T-cell (primary cell): ENCODE data around the gene SPATC1L. TPM values are rescaled to one million over a fixed set of nuclear protein-coding genes. Genes with fewer than 3 reads are reported as not detected.
"Not testable (repeated sequence)": the region's sequence is repeated elsewhere in the genome, so short reads cannot be mapped to it uniquely, and the experiment has no call there.

Experiments
- ATAC-seq, 4 experiments: fragments of 200-7000 bp in 3 of 4; fragments of 150-1000 bp in 1 of 4; cut with Tn5 transposase; replicated peaks in 1 of 4; 1 replicate in 3 of 4; 2 replicates in 1 of 4; pipeline ENCODE4 v1.10.0; 2021; ENCODE audit warnings: moderate library complexity in 3 of 4, mild to moderate bottlenecking in 2 of 4, moderate number of reproducible peaks in 1 of 4
- CTCF ChIA-PET, 2 donors: fragments of 300-600 bp; sonication (Branson Sonifier 250); formaldehyde crosslinking; loops; one replicate each; lab custom pipeline; 2022; ENCODE audit warnings: antibody characterized with exemption in 2 of 2; lab: Charles Lee
- POLR2A ChIA-PET, 2 donors: fragments of 300-600 bp; sonication (Branson Sonifier 250); formaldehyde crosslinking; loops; one replicate each; lab custom pipeline; 2022; ENCODE audit warnings: antibody characterized with exemption in 2 of 2; lab: Charles Lee
- DNase-seq, 35 experiments: peaks; one replicate each; pipeline versions ENCODE4 v3.0.0 to v3.0.0-alpha.2; 2013 to 2023
- H3K27ac ChIP-seq: one replicate; pipeline ENCODE4 v1.5.1; 2013; ENCODE audit warnings: low read length
- H3K27me3 ChIP-seq, 2 experiments: replicated peaks in 1 of 2; 1 replicate in 1 of 2; 2 replicates in 1 of 2; pipeline versions ENCODE4 v1.6.1 to v1.7.0; 2013; ENCODE audit warnings: low read length in 1 of 2, mixed read lengths in 1 of 2; ENCODE audit not compliant: control insufficient read depth in 2 of 2, insufficient read depth in 2 of 2; ENCODE audit errors: extremely low read depth in 1 of 2
- H3K36me3 ChIP-seq, 2 donors: 1 replicate in 1 of 2; 2 replicates in 1 of 2; pipeline versions ENCODE4 v1.6.1 to v1.7.0; 2013; ENCODE audit warnings: low read length in 1 of 2; ENCODE audit not compliant: control insufficient read depth in 2 of 2, insufficient read depth in 1 of 2; ENCODE audit errors: extremely low read depth in 1 of 2
- H3K4me1 ChIP-seq, 2 experiments: 1 replicate in 1 of 2; 2 replicates in 1 of 2; pipeline versions ENCODE4 v1.6.1 to v1.7.0; 2013; ENCODE audit warnings: low read length in 2 of 2, mixed read lengths in 1 of 2; ENCODE audit not compliant: insufficient read depth in 2 of 2, control insufficient read depth in 1 of 2; ENCODE audit errors: extremely low read depth in 1 of 2
- H3K4me3 ChIP-seq, 2 donors: 1 replicate in 1 of 2; 2 replicates in 1 of 2; pipeline versions ENCODE4 v1.5.1 to v1.7.0; 2013; ENCODE audit warnings: mild to moderate bottlenecking in 2 of 2, low read length in 1 of 2, moderate library complexity in 1 of 2; ENCODE audit not compliant: control insufficient read depth in 1 of 2; ENCODE audit errors: extremely low read depth in 1 of 2
- H3K9me3 ChIP-seq: 2 replicates; pipeline ENCODE4 v1.7.0; 2013
- H3K27ac Mint-ChIP-seq, 2 donors: one replicate each; pipeline ENCODE4 v1.8.0; 2020 to 2021; ENCODE audit warnings: mild to moderate bottlenecking in 2 of 2, mixed read lengths in 2 of 2
- H3K27me3 Mint-ChIP-seq, 2 donors: one replicate each; pipeline ENCODE4 v1.8.0; 2021 to 2022; ENCODE audit warnings: mixed read lengths in 2 of 2
- H3K36me3 Mint-ChIP-seq: one replicate; pipeline ENCODE4 v1.8.0; 2021; ENCODE audit warnings: mixed read lengths
- H3K4me1 Mint-ChIP-seq, 3 donors: one replicate each; pipeline ENCODE4 v1.8.0; 2020 to 2022; ENCODE audit warnings: mixed read lengths in 3 of 3, mild to moderate bottlenecking in 1 of 3
- H3K4me3 Mint-ChIP-seq, 3 donors: one replicate each; pipeline ENCODE4 v1.8.0; 2020 to 2022; ENCODE audit warnings: mild to moderate bottlenecking in 3 of 3, mixed read lengths in 3 of 3, moderate library complexity in 3 of 3
- H3K9me3 Mint-ChIP-seq, 3 donors: one replicate each; pipeline ENCODE4 v1.8.0; 2020 to 2022; ENCODE audit warnings: mixed read lengths in 3 of 3
- whole genome bisulfite sequencing: methylation state at CpG from one replicate; pipeline ENCODE4 v1.1.5; 2013; ENCODE audit warnings: missing lambda C conversion rate; ENCODE audit not compliant: insufficient coverage; 5-methylcytosine and 5-hydroxymethylcytosine counted together
- total RNA-seq, 35 experiments: library from RNA in 6 of 35; stranded (reverse) in 6 of 35; fragments of 120-200 nt in 1 of 35; gene quantifications; one replicate each; pipeline versions ENCODE4 v1.2.1 to v1.2.4 and lab custom pipeline; 2013 to 2026

Gene SPATC1L
- total RNA-seq, 5 donors from 2014 or later (not counting 1 experiment from before 2014, with no cell fraction given), result 1.4 to 22.8 (median 12.5) TPM

DNA sequence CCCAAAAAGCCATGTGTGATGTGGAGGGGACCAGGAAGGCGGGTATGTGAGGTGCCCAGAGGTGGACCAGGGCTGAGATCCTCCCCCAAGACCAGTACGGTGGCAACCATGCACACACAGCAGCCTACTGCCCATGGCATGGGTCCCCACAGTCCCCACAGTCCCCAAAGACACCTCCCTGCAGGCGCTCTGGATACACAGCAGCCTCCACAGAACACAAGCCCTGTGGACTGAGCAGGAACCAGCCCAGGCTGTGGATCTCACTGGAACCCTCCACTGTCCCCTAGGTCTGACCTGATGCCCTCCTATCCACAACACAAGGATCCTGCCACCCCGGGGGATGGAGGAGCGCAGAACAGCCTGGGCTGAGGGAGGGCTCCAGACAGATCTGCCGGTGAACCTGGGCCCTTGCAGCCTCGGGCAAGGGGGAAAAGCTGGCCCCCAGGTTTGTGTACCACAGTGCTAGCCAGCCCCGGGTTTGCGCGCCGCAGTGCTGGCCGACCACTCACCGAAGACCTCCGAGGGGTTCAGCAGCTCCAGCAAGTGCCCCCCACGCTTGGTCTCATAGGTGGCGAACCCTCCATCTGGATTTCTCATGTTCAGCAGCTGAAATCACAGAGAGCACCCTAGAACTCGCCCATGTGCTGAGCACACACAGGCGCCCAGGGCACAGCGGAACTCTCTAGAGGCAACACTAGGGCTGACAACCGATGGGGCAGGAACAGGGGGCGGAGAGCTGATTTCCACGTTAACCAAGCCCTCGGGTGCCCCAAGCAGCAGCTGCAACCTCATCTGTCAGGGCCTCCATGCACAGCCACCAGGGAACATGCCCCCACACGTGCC is 22.1 kb upstream of the SPATC1L start:
- Mint-ChIP-seq H3K27ac (no peak overlapping the region), H3K36me3 (peaks cover 37% of the 10 kb centered on the region), H3K27me3 (no peaks in the 10 kb centered on the region), H3K4me3 (no peak overlapping the region), H3K9me3 (no peaks in the 10 kb centered on the region), H3K4me1 (peaks cover 0 to 2% (median 0%) of the 10 kb centered on the region in 3 donors)
- ATAC-seq, result no peak
- ChIA-PET POLR2A (no interaction called here), CTCF (no interaction called here)
- Histone ChIP-seq H3K9me3 (no peaks in the 10 kb centered on the region), H3K4me1 (no peaks in the 10 kb centered on the region), H3K27me3 (no peaks in the 10 kb centered on the region), H3K4me3 (no peak overlapping the region), H3K27ac (no peak overlapping the region), H3K36me3 (peaks cover 27 to 32% of the 10 kb centered on the region in 2 donors)
- WGBS, result 91% methylated on average over 22 of the region's 24 CpGs
- no peak for DNase-seq

DNA sequence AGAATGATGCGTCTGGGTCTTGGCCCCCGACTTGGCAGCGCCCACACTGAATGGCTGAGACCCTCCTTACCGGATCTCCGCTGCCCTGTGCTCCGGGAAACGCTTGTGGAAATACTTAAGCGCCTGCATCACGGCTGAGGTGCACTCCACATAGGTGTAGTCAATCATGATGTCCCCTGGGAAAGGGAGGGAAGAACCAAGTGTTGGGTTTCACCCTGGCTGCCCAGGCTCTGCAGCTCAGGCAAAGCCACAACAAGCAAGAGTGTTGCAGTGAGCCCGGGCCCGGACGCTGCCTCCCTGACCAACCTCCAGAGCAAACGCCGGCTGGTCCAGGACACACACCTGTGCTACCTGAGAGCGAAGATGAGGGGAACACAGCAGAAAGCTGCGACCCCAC is 21.5 kb upstream of the SPATC1L start:
- CTCF ChIA-PET, result no interaction called here
- WGBS, result 98% methylated on average over 12 of the region's 16 CpGs
- no peak for ATAC-seq

DNA sequence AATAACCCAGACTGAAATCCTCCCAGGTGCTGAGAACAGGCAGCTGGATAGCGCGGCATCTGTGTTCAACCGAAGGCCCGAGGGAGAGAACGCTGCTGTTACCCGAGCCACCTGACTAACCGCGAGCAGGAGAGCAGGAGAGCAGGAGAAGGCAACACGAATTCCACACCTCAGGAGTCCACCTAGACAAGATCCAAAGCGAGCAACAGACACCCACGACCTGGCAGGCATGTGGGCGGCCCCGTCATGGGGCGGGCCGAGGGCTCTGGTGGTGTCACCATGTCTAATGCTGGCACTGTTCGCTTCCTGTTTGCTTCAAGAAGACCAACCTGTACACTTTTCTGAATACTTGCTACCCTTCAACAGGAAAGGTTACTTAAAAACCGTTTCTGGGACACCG is 20.9 kb upstream of the SPATC1L start:
- H3K27ac Mint-ChIP-seq, result no peak overlapping the region
- H3K9me3 Mint-ChIP-seq, result no peaks in the 10 kb centered on the region
- Histone ChIP-seq H3K4me1 (no peaks in the 10 kb centered on the region), H3K4me3 (no peak overlapping the region), H3K9me3 (no peaks in the 10 kb centered on the region), H3K36me3 (peaks cover 24 to 36% of the 10 kb centered on the region in 2 donors), H3K27ac (no peak overlapping the region), H3K27me3 (no peaks in the 10 kb centered on the region)
- peaks cover 0 to 2% (median 0%) of the 10 kb centered on the region in 3 donors for H3K4me1 Mint-ChIP-seq
- ChIA-PET CTCF (no interaction called here), POLR2A (no interaction called here)
- H3K36me3 Mint-ChIP-seq, result peaks cover 42% of the 10 kb centered on the region
- H3K4me3 Mint-ChIP-seq, result no peak overlapping the region
- 91% methylated on average over 10 of the region's 18 CpGs for WGBS
- DNase-seq (no peak), ATAC-seq (no peak)
- no peaks in the 10 kb centered on the region for H3K27me3 Mint-ChIP-seq

More for the DNA sequence above, 21.5 kb upstream of the SPATC1L start:
- no peaks in the 10 kb centered on the region for H3K27me3 ChIP-seq
- Mint-ChIP-seq H3K27me3 (no peaks in the 10 kb centered on the region), H3K9me3 (no peaks in the 10 kb centered on the region), H3K4me1 (peaks cover 0 to 2% (median 0%) of the 10 kb centered on the region in 3 donors), H3K27ac (no peak overlapping the region), H3K36me3 (peaks cover 39% of the 10 kb centered on the region), H3K4me3 (no peak overlapping the region)
- no peak for DNase-seq
- no peaks in the 10 kb centered on the region for H3K4me1 ChIP-seq
- no peak overlapping the region for H3K4me3 ChIP-seq
- no peaks in the 10 kb centered on the region for H3K9me3 ChIP-seq
- no peak overlapping the region for H3K27ac ChIP-seq
- POLR2A ChIA-PET, result no interaction called here
- H3K36me3 ChIP-seq, result peaks cover 26 to 33% of the 10 kb centered on the region in 2 donors

DNA sequence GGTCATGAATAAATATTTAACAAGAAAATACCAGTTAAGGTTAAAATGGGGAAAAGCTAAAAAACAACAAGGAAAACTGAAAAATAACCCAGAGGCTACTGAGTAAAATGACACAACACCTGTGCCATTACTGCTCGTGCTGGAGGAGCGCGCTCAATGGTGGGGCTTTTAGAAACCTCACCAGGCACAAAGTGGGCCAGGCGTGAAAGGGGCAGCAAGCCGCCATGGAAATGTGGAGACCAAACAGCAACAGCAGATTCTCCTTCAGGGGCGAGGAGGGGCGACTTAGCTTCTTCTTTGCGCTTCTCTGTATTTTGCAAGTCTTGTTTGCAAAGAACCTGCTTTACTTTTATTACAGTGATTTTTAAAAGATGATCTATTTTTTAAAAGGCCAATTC is 18.9 kb upstream of the SPATC1L start:
- no peak overlapping the region for H3K27ac ChIP-seq
- Mint-ChIP-seq H3K4me3 (no peak overlapping the region), H3K27ac (peak overlapping the region in 1 of 2 donors; percentile 52), H3K4me1 (peaks cover 0 to 2% (median 0%) of the 10 kb centered on the region in 3 donors), H3K27me3 (no peaks in the 10 kb centered on the region), H3K9me3 (no peaks in the 10 kb centered on the region), H3K36me3 (peaks cover 56% of the 10 kb centered on the region)
- H3K4me1 ChIP-seq, result no peaks in the 10 kb centered on the region
- 95% methylated on average over 5 of the region's 8 CpGs for WGBS
- H3K9me3 ChIP-seq, result no peaks in the 10 kb centered on the region
- CTCF ChIA-PET, result no interaction called here
- H3K36me3 ChIP-seq, result peaks cover 26 to 36% of the 10 kb centered on the region in 2 donors
- DNase-seq (no peak), ATAC-seq (no peak)
- H3K27me3 ChIP-seq, result no peaks in the 10 kb centered on the region
- no peak overlapping the region for H3K4me3 ChIP-seq
- POLR2A ChIA-PET, result no interaction called here

DNA sequence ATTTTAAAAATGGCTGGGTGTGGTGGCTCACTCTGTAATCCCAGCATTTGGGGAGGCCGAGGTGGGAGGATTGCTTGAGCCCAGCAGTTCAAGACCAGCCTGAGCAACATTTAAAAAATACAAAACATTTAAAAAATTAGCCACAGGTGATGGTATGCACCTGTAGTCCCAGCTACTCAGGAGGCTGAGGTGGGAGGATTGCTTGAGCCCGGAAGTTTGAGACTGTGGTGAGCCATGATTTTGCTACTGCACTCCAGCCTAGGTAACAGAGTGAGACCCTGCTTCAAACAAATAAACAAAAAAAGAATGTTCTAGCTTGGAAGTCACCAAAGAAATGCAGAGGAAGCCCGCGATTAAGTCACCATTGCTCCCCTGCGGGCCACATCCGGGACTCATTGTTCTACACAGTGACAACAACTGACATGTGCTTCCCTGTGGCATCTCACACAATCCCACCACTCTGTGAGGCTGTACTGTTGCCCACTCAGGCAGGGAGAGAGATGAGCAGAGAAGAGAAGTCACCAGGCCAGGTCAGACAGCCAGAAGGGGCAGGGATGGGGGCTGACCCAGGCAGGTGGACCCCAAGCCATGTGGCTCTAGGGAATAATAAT is 18.4 kb upstream of the SPATC1L start:
- no peaks in the 10 kb centered on the region for H3K27me3 ChIP-seq
- H3K9me3 ChIP-seq, result no peaks in the 10 kb centered on the region
- DNase-seq (peak in 1 of 35 experiments; percentile 8), ATAC-seq (no peak)
- Mint-ChIP-seq H3K27ac (peak overlapping the region in 1 of 2 donors; percentile 52), H3K36me3 (peaks cover 54% of the 10 kb centered on the region), H3K9me3 (no peaks in the 10 kb centered on the region), H3K4me3 (no peak overlapping the region), H3K27me3 (no peaks in the 10 kb centered on the region), H3K4me1 (peaks cover 0 to 2% (median 0%) of the 10 kb centered on the region in 3 donors)
- ChIA-PET POLR2A (no interaction called here), CTCF (no interaction called here)
- no peak overlapping the region for H3K4me3 ChIP-seq
- H3K4me1 ChIP-seq, result no peaks in the 10 kb centered on the region
- H3K36me3 ChIP-seq, result peaks cover 21 to 35% of the 10 kb centered on the region in 2 donors
- no peak overlapping the region for H3K27ac ChIP-seq
- 92% methylated on average over 5 of the region's 6 CpGs for WGBS

DNA sequence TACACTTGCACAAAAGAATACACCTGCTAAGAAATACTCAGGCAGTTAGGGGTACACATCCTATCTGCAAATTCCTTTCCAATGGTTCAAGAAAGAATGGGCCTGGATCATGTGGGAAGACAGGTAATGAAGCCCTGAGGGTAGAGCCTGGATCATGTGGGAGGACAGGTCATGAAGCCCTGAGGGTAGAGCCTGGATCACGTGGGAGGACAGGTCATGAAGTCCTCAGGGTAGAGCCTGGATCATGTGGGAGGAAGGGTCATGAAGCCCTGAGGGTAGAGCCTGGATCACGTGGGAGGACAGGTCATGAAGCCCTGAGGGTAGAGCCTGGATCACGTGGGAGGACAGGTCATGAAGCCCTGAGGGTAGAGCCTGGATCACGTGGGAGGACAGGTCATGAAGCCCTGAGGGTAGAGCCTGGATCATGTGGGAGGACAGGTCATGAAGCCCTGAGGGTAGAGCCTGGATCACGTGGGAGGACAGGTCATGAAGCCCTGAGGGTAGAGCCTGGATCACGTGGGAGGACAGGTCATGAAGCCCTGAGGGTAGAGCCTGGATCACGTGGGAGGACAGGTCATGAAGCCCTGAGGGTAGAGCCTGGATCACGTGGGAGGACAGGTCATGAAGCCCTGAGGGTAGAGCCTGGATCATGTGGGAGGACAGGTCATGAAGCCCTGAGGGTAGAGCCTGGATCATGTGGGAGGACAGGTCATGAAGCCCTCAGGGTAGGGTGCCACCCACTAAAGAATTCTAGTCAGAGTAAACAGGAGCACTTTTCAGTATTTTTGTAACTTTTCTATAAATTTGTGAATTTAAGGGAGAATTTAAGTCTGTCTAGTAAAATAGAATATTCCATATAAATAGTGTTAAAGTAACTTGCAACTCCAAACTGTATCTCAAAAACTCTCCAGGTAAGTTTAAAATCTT is 16.9 kb upstream of the SPATC1L start:
- POLR2A ChIA-PET, H3K27ac Mint-ChIP-seq, ATAC-seq, H3K27me3 ChIP-seq, H3K27ac ChIP-seq, H3K4me1 Mint-ChIP-seq, CTCF ChIA-PET, H3K4me3 Mint-ChIP-seq, H3K4me1 ChIP-seq, H3K27me3 Mint-ChIP-seq, DNase-seq, H3K4me3 ChIP-seq, H3K9me3 Mint-ChIP-seq, H3K9me3 ChIP-seq: not testable (repeated sequence)
- WGBS, result no CpG with 5 or more reads among the region's 8 CpGs
- peaks cover 14 to 32% of the 10 kb centered on the region in 2 donors for H3K36me3 ChIP-seq
- H3K36me3 Mint-ChIP-seq, result peaks cover 60% of the 10 kb centered on the region
